GM19023 (cell line): ENCODE measurements around the gene YWHAG.
"Not testable (repeated sequence)": the region's sequence is repeated elsewhere in the genome, so short reads cannot be mapped to it uniquely, and the experiment has no call there.

Experiments used
- ATAC-seq: cut with Tn5 transposase; IDR thresholded peaks from one replicate; pipeline ENCODE4 v1.9.1; 2021; ENCODE audit warnings: mild to moderate bottlenecking, moderate library complexity; ENCODE audit not compliant: unreplicated experiment

The YWHAG gene

GRCh38 chr7:76301000-76301399 is 57.8 kb downstream of the YWHAG start:
- ATAC-seq: no peak

DNA sequence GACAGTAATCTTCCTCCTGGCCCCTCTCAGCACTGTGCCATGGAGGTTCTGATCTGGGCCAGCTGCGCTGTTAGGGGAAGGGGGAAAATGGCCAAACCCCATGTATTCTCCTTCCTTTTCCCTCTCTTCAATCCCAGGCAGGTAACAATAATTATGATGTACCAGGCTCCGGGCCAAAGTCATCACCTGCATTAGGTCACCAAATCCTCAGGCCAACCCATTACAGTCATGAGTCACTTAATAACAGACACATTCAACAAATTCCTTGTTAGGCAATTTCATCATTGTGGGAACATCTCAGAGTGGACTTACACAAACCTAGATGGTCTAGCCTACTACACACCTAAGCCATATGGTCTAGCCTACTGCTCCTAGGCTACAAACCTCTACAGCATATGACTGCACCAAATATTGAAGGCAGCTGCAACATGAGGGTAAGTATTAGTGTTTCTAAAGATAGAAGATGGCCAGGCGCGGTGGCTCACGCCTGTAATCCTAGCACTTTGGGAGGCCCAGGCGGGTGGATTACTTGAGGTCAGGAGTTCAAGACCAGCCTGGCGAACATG is 58.5 kb downstream of the YWHAG start:
- ATAC-seq: no peak

DNA sequence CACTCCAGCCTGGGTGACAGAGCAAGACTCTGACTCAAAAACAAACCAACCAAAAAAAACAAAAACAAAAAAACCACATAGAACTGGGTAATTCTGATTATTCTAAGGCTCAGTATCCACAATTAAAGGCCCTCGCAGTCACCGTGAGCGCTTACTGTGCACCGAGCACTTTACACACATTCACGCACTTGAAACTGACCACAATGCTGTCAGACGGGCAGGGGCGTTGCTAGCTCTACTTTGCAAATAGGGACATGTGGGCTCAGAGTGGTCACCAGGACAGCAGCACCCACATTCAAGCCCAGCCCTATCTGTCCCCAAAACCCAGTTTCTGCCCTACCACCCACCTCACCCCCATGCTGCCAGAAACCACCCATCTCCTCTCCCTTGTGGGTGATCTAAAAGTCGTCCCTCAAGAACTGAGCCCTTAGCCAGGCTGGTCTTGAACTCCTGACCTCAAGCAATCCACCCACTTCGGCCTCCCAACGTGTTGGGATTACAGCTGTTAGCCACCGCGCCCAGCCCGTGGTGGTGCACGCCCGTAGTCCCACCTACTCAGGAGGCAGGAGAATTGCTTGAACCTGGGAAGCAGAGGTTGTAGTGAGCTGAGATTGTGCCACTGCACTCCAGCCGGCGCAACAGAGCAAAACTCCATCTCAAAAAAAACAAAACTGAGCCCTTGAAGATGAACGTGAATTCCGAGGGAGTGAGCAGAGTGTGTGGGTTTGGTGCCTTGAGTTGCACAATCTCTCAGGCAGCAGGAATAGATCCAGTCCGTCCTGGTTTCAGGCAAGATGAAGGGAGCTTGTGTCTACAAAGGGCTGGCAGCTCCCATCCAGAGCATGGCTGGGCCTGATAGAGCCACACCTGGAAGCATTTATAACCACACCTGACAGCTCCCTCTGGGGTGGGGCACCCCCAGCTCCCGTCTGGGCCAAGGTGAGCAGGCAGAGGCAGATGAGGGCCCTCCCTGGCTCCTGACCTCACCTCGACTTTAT is 61.7 kb downstream of the YWHAG start:
- no peak for ATAC-seq

- ATAC-seq: peak; percentile 40
These were observed 64.3 kb downstream of the YWHAG start for GRCh38 chr7:76294344-76295024.

GRCh38 chr7:76293407-76293901 is 65.3 kb downstream of the YWHAG start:
- ATAC-seq: no peak

GRCh38 chr7:76292911-76293310 is 65.9 kb downstream of the YWHAG start:
- ATAC-seq: not testable (repeated sequence)

- no peak for ATAC-seq
These were observed 66.6 kb downstream of the YWHAG start for GRCh38 chr7:76292213-76292573.

GRCh38 chr7:76291351-76292212 is 67.2 kb downstream of the YWHAG start:
- peak; percentile 81 for ATAC-seq

- not testable (repeated sequence) for ATAC-seq
These were observed 67.9 kb downstream of the YWHAG start for GRCh38 chr7:76290847-76291350.

DNA sequence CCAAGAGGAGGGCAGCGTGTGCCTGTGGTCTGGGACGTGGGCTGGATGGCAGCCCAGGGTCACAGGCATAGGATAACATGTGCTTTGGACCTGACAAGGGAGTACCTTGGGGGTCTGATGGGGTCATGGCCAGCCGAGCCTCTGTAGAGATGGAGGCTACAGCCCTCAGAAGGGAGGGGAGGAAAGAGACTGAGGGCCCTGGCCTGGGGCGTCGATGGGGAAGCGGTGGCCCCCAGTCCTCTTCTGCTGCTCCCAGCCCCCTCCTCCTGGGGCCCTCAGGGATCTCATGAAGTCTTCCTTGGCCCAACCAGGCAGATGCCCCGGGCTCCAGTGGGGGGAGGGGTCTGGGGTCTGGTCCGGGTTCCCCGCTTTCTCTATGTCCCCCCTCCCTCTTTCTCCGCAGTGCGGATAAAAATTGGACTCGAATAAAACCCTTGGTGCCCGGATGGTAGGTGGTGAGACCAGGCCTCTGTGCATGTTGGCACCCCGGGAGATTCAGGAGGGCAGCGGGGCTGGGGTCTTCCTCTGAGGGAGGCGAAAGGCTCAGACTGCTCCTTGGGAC is 71.9 kb downstream of the YWHAG start:
- ATAC-seq: no peak

DNA sequence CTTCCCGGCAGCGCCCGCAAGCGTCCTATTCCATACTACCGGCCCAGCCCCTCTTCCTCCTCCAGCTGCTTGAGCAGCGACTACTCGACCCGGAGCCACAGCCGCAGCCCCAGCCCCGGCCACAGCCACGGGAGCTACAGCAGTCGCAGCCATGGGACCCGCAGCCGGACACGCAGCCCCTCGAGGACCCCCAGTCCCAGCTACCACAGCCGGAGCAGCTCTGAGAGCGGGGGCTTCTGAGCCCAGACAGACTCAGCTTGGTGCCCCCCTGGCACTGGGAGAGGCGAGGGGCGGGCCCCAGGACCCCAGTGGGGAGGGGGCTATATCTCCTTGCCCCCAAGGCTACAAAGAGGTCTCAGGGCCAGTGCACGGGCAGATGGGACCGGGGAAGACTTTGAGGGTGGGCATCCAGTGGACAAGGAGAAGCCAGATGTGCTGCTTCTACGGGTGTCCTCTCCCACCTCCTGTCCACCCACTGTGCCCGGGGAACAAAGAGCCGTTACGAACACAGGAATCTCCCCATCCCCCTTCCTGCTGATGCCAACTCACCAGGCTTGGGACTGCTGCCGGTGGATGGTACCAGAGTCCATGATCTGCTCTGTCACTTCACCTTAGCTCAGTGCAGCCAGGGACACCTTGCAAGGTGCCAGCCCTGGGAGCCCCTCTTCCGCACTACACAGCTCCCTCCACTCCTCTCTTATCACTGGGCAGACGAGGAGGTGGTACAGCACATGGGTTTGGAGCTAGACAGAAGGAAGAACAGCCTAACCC is 73.0 kb downstream of the YWHAG start:
- ATAC-seq: no peak

- no peak for ATAC-seq
These were observed 75.3 kb downstream of the YWHAG start for GRCh38 chr7:76283254-76284159.

DNA sequence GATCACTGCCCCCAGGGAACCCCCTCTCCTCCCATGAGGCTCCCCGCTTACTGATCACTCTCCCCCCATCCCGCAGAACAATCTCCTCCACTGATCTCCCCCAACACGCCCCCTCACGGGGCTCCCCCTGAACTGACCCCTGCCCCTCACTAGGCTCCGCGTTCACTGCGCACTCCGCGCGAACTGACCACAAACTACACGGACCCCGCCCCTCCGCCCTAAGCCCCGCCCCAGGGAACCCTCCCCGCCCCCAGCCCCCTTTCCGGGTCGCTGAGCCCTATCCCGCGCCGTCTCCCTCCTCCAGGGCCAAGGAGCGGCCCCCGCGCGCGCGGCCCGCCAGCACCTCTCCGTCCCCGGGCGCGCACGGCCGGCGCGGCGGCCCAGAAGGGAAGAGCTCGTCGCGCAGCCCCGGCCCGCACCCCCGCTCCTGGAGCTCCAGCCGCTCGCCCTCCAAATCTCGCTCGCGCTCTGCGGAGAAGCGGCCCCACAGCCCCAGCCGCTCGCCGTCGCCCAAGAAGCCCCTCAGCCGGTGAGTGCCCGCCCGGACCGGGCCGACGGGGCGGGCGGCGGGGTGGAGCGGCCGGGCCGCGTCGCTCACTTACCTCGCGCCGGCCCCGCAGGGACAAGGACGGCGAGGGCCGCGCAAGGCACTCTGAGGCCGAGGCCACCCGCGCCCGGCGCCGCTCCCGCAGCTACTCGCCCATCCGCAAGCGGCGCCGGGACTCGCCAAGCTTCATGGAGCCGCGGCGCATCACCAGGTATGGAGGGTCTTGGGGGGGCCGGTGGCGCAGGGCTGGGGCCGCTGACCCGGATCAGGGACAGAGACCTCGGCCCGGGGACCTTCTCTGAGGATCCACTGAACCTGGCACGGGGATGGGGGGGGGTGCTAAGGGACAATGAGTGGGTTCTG is 76.2 kb downstream of the YWHAG start:
- ATAC-seq: no peak

- no peak for ATAC-seq
These were observed 77.0 kb downstream of the YWHAG start for GRCh38 chr7:76281706-76282343.

GRCh38 chr7:76281006-76281705 is 77.6 kb downstream of the YWHAG start:
- ATAC-seq: no peak

GRCh38 chr7:76280408-76280807 is 78.4 kb downstream of the YWHAG start:
- ATAC-seq: no peak
